ENCODE data around the gene HLCS. TPM values are rescaled to one million over a fixed set of nuclear protein-coding genes. Genes with fewer than 3 reads are reported as not detected.

HLCS gene
- total and polyA plus RNA-seq, 2 of the 8 experiments (the other 6 are each of a cell fraction or from before 2014, with no cell fraction given): 4.7 to 12.2 TPM

GRCh38 chr21:36724660-36725059, 241.8 kb downstream of the HLCS start (continued):
- no peak for TF ChIP-seq CTCF (IDR thresholded peaks at IDR 0.05; ENCODE audit: control extremely low read depth in 1 of 3, insufficient read depth in 1 of 3, low read depth in 1 of 3, low read length in 3 of 3)
- no peak for TF ChIP-seq MAFK (IDR thresholded peaks at IDR 0.05; ENCODE audit: low read depth, low read length)

All from H1 (cell line).